ENCODE data around the gene ZDHHC22. TPM values are rescaled to one million over a fixed set of nuclear protein-coding genes. Genes with fewer than 3 reads are reported as not detected.
A peak's percentile ranks its signal among the peaks of the same experiment; 100 is the strongest.
"Not testable (repeated sequence)": the region's sequence is repeated elsewhere in the genome, so short reads cannot be mapped to it uniquely, and the experiment has no call there.

Gene ZDHHC22
- total RNA-seq, 2 donors from 2014 or later = not detected

DNA sequence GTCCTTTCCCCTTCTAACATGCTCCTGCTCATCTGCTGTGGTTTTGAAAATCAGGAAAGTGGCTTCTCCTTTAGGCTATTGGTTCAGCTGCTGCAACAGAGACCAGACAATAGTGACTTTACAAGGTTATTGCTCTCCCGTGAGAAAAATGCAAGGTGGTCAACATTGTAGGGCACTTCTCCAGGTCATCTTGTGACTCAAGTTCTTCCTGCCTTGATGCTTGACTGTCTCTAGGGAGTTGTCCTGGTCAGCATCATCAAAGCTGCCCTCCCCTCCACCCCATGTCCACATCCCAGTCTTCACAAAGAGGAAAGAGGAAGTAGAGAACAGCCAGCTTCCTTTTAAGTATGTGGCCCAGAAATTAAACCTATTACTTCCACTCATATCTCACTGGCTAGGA, 36.1 kb upstream of the ZDHHC22 start:
- Mint-ChIP-seq H3K4me3 (no peak overlapping the region), H3K27me3 (peaks cover 16% of the 10 kb centered on the region), H3K4me1 (peaks cover 7% of the 10 kb centered on the region), H3K36me3 (ENCODE audit: low read depth) (no peaks in the 10 kb centered on the region), H3K27ac (no peak overlapping the region)
- ATAC-seq (no peak), DNase-seq (no peak)
- H3K9me3 ChIP-seq (ENCODE audit: control insufficient read depth, low read length, poor library complexity, severe bottlenecking) = no peaks in the 10 kb centered on the region

DNA sequence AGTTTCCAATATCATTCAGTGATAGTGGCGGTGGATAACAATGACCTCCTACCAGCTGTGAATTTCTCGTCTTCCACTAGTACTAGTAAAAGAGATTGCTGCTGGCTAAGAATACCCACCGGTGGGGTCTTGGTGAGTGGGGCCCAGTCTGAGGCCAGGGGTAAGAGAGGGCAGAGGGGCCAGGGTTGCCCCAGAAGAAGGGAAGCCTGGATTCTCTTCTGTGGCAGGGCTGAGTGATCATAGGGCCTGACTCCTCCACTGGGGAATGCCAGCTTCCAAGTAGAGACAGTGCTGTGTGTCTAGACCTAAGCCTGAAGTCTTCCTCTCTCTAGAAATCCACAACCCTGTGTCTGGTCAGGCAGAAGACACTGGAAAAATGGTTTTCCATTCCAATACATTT, 34.3 kb upstream of the ZDHHC22 start:
- no peaks in the 10 kb centered on the region for H3K36me3 Mint-ChIP-seq (ENCODE audit: low read depth)
- H3K27ac Mint-ChIP-seq = no peak overlapping the region
- H3K9me3 ChIP-seq (ENCODE audit: control insufficient read depth, low read length, poor library complexity, severe bottlenecking) = no peaks in the 10 kb centered on the region
- no peaks in the 10 kb centered on the region for H3K4me1 Mint-ChIP-seq
- H3K27me3 Mint-ChIP-seq = peaks cover 16% of the 10 kb centered on the region
- no peak overlapping the region for H3K4me3 Mint-ChIP-seq
- ATAC-seq (no peak), DNase-seq (no peak)

DNA sequence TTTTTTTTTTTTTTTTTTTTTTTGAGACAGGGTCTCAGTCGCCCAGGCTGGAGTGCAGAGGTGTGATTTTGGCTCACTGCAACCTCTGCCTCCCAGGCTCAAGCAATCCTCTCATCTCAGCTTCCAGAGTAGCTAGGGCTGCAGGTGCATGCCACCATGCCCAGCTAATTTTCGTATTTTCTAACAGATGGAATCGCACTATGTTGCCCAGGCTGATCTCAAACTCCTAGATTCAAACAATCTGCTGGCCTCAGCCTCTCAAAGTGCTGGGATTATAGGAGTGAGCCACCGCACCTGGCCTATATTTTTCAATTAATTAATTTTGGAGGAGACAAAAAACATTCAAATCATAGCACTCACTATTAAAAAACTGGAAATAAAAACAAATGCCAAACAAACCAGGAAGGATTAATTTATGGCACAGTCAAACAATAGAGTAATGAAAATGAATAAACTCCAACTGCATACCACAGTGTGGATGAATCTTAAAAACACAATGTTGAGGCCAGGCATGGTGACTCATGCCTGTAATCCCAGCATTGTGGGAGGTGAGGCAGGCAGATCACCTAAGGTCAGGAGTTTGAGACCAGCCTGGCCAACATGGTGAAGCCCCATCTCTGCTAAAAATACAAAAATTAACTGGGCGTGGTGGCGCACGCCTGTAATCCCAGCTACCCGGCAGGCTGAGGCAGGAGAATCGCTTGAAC, 32.5 kb upstream of the ZDHHC22 start:
- peaks cover 16% of the 10 kb centered on the region for H3K27me3 Mint-ChIP-seq
- H3K36me3 Mint-ChIP-seq (ENCODE audit: low read depth); H3K27ac Mint-ChIP-seq; DNase-seq; H3K9me3 ChIP-seq (ENCODE audit: control insufficient read depth, low read length, poor library complexity, severe bottlenecking); H3K4me1 Mint-ChIP-seq; ATAC-seq; H3K4me3 Mint-ChIP-seq: not testable (repeated sequence)

DNA sequence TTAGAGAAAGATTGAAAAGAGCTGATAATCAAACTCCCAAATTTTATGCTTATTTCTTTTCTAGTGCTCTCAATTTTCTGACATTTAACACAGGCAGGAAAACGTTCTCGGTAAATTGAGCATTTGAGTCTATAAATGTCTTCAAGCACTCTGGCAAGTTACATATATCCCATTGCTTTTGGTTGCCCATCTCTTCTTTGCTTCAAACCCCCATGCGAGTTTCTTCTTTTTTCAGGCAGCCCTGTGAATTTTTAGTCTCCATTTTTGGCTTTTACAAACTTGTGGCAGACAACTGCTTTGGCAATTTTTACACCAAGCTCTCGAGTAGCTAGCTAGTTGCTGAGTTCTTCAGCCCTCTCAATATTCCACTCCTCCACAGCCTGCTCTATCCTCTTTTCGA, 31.3 kb upstream of the ZDHHC22 start:
- no peaks in the 10 kb centered on the region for H3K4me1 Mint-ChIP-seq
- DNase-seq (no peak), ATAC-seq (no peak)
- H3K9me3 ChIP-seq (ENCODE audit: control insufficient read depth, low read length, poor library complexity, severe bottlenecking) = peaks cover 4% of the 10 kb centered on the region
- no peak overlapping the region for H3K27ac Mint-ChIP-seq
- no peak overlapping the region for H3K4me3 Mint-ChIP-seq
- peaks cover 16% of the 10 kb centered on the region for H3K27me3 Mint-ChIP-seq
- no peaks in the 10 kb centered on the region for H3K36me3 Mint-ChIP-seq (ENCODE audit: low read depth)

DNA sequence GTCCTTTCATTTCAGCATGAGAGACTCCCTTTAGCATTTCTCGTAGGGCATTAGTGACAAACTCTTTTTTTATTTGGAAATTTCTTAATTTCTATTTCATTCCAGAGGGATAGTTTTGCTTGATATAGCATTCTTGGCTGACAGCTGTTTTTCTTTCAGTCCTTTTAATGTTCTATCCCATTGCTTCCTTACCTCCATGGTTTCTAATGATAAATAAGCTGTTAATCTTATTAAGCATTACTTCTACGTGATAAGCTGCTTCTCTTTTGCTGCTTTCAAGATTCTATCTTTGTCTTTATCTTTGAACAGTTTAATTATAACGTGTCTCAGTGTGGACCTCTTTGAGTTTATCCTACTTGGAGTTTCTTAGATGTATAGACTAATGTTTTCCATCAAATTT, 28.5 kb upstream of the ZDHHC22 start:
- Mint-ChIP-seq H3K4me3 (no peak overlapping the region), H3K36me3 (ENCODE audit: low read depth) (peaks cover under 1% of the 10 kb centered on the region), H3K27me3 (peaks cover 13% of the 10 kb centered on the region), H3K27ac (no peak overlapping the region), H3K4me1 (no peaks in the 10 kb centered on the region)
- H3K9me3 ChIP-seq (ENCODE audit: control insufficient read depth, low read length, poor library complexity, severe bottlenecking) = peaks cover 4% of the 10 kb centered on the region
- no peak for ATAC-seq
- no peak for DNase-seq

DNA sequence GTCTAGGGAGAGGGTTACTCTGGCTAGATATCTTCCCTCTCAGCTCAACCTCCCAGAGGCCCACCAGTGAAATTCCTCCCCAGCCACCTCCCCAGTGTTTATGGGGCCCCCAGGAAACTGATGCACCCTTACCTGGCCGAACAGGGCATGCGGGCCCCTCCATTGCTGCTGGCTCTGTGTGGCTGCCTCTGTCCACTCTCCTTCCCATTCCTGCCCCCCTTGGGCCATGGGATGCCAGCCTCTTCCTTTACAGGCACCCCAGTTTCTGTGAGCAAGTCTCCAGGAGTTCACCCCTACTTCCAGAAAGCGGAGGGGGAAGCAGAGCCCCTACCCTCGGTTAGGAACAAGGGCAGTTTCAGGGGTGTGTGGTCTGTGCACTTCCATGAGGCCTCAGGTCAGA, 19.4 kb upstream of the ZDHHC22 start:
- peaks cover 6% of the 10 kb centered on the region for H3K36me3 Mint-ChIP-seq (ENCODE audit: low read depth)
- peaks cover 2% of the 10 kb centered on the region for H3K4me1 Mint-ChIP-seq
- no peak overlapping the region for H3K4me3 Mint-ChIP-seq
- no peak overlapping the region for H3K27ac Mint-ChIP-seq
- no peak for DNase-seq
- H3K27me3 Mint-ChIP-seq = peaks cover 61% of the 10 kb centered on the region
- H3K9me3 ChIP-seq (ENCODE audit: control insufficient read depth, low read length, poor library complexity, severe bottlenecking) = no peaks in the 10 kb centered on the region
- no peak for ATAC-seq

DNA sequence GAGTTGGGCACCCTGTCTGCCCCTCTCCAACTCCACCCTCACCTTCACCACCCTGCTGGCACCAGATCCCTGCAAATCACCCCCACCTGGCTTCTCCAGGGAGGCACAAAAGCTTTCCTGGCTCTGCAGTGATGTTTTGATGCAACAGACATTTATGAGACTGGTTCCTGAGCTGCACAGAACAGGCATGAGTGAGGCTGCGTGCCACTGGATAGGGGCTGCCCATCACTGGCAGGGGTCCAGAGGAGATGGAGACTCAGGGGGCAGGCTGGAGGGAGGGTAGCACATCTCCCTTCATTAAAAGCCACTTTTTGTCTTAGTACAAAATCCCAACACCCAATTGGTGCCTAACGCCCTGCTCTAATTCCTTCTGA, 17.3 kb upstream of the ZDHHC22 start:
- ATAC-seq (no peak), DNase-seq (no peak)
- H3K27ac Mint-ChIP-seq = no peak overlapping the region
- H3K36me3 Mint-ChIP-seq (ENCODE audit: low read depth) = peaks cover 5% of the 10 kb centered on the region
- H3K27me3 Mint-ChIP-seq = peaks cover 67% of the 10 kb centered on the region
- H3K4me1 Mint-ChIP-seq = peaks cover 2% of the 10 kb centered on the region
- H3K4me3 Mint-ChIP-seq = no peak overlapping the region
- no peaks in the 10 kb centered on the region for H3K9me3 ChIP-seq (ENCODE audit: control insufficient read depth, low read length, poor library complexity, severe bottlenecking)

DNA sequence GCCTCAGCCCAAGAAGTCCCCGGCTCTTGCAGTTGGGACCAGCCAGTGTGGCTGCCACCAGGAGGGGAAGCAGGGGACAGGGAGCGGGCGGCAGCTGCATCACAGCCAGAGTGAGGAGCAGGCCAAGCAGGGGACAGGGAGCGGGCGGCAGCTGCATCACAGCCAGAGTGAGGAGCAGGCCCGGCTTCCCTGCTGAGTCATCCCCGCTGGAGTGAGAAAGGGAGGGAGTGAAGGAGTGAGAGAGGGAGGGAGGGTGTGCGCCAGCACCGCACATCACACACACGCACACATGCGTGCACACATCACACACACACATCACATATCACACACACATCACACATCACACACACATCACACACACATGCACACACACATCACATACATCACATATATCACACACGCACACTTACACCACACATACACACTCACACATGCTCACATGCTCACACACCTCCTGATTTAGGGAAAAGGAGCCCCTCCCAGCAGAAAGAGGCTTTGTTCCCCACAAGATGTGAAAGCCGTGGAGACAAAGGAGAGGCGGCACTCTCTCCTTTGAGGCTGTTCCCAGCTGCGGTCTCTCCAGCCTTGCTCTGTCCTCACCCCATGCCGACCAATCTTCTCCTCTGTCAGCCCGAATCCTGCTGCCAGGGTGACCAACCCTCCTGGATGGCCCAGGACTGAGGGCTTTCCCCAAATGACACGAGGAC, 16.7 kb upstream of the ZDHHC22 start:
- no peaks in the 10 kb centered on the region for H3K9me3 ChIP-seq (ENCODE audit: control insufficient read depth, low read length, poor library complexity, severe bottlenecking)
- no peak for ATAC-seq
- H3K4me3 Mint-ChIP-seq = no peak overlapping the region
- DNase-seq = no peak
- H3K27ac Mint-ChIP-seq = no peak overlapping the region
- H3K4me1 Mint-ChIP-seq = peaks cover 2% of the 10 kb centered on the region
- H3K36me3 Mint-ChIP-seq (ENCODE audit: low read depth) = peaks cover 5% of the 10 kb centered on the region
- peaks cover 73% of the 10 kb centered on the region for H3K27me3 Mint-ChIP-seq

DNA sequence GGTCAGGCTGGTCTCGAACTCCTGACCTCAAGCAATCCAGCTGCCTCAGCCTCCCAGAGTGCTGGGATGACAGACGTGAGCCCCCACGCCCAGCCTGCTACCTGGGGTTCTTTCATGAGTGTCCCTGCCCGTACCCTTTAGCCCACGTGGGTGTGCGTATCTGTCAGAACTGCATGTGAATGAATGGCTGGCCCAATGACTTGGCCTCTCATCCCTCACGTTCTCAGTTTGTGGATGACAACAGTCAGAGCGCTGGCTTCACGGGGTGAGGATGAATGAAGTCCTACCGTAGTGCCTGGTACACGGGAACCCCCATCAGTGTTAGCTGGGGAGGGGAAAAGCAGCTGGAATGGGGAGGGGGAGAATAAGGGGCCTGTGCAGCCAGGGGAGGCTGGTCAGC, 16.1 kb upstream of the ZDHHC22 start:
- H3K27me3 Mint-ChIP-seq = peaks cover 78% of the 10 kb centered on the region
- H3K36me3 Mint-ChIP-seq (ENCODE audit: low read depth) = peaks cover 5% of the 10 kb centered on the region
- ATAC-seq = no peak

DNA sequence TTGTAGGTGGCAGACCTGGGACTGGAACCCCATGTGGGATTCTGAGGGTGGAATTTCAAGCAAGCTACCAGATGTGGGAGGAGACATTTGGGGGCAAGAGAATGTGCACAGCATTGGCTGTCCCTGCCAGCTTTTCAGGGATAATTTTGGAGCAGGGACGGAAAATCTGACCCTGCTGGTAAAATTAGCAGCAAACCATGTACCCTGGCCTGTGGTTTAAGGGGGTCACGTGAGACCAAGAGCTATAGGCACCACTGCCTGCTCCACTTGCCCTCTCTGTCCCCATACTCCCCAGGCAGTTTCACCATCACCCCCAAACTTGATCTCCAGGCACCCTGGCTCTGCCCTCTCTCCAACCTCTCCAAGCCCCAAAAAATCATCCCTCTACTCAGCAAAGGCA, 13.5 kb upstream of the ZDHHC22 start:
- no peaks in the 10 kb centered on the region for H3K9me3 ChIP-seq (ENCODE audit: control insufficient read depth, low read length, poor library complexity, severe bottlenecking)
- Mint-ChIP-seq H3K27me3 (peaks cover 72% of the 10 kb centered on the region), H3K4me3 (no peak overlapping the region), H3K36me3 (ENCODE audit: low read depth) (peaks cover 5% of the 10 kb centered on the region), H3K27ac (no peak overlapping the region), H3K4me1 (no peaks in the 10 kb centered on the region)
- DNase-seq (no peak), ATAC-seq (no peak)

More for the DNA sequence above, 16.1 kb upstream of the ZDHHC22 start:
- Mint-ChIP-seq H3K4me1 (peaks cover 2% of the 10 kb centered on the region), H3K4me3 (no peak overlapping the region), H3K27ac (no peak overlapping the region)
- no peaks in the 10 kb centered on the region for H3K9me3 ChIP-seq (ENCODE audit: control insufficient read depth, low read length, poor library complexity, severe bottlenecking)
- DNase-seq = no peak

DNA sequence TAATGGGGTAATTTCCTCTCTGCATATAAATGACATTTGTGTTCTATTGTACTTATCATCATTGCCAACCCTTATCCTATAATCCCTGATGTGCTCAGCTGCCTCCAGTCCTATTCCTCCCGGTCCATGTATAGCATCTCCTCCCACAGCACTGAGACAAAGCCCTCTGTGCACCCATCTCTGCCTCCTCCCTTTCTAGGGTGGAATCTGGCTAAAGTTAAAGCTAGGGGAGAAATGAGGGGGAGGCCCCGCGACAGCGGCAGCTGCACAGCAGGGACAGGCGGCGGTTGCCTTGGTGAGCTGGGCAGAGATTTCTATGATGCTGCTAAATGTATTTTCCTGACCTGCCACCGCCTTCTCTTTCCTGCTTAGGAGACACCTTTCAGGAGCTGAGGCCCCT, 12.8 kb upstream of the ZDHHC22 start:
- Mint-ChIP-seq H3K27ac (no peak overlapping the region), H3K36me3 (ENCODE audit: low read depth) (peaks cover 5% of the 10 kb centered on the region), H3K4me1 (no peaks in the 10 kb centered on the region), H3K27me3 (peaks cover 74% of the 10 kb centered on the region), H3K4me3 (no peak overlapping the region)
- no peak for ATAC-seq
- no peak for DNase-seq
- no peaks in the 10 kb centered on the region for H3K9me3 ChIP-seq (ENCODE audit: control insufficient read depth, low read length, poor library complexity, severe bottlenecking)

DNA sequence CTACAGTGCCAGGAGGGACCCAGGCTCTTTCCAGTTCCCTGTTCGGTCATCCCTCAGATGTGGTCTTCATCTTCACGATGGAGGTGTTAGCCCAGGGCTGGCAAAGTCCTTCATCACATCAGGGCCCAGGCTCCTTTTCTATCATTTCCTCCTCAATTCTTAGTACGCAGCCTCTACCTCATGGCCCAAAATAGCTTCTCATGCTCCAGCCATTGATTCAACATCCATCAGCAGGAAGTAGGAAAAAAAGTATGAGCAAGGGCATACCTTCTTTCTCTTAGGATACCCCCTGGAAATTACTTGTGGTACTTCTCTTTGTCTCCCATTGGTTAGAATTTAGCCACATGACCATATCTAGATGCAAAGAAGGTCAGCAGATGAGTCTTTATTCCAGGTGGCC, 12.2 kb upstream of the ZDHHC22 start:
- Mint-ChIP-seq H3K27me3 (peaks cover 74% of the 10 kb centered on the region), H3K36me3 (ENCODE audit: low read depth) (peaks cover 5% of the 10 kb centered on the region), H3K4me1 (no peaks in the 10 kb centered on the region), H3K4me3 (no peak overlapping the region), H3K27ac (no peak overlapping the region)
- ATAC-seq (no peak), DNase-seq (no peak)
- no peaks in the 10 kb centered on the region for H3K9me3 ChIP-seq (ENCODE audit: control insufficient read depth, low read length, poor library complexity, severe bottlenecking)

DNA sequence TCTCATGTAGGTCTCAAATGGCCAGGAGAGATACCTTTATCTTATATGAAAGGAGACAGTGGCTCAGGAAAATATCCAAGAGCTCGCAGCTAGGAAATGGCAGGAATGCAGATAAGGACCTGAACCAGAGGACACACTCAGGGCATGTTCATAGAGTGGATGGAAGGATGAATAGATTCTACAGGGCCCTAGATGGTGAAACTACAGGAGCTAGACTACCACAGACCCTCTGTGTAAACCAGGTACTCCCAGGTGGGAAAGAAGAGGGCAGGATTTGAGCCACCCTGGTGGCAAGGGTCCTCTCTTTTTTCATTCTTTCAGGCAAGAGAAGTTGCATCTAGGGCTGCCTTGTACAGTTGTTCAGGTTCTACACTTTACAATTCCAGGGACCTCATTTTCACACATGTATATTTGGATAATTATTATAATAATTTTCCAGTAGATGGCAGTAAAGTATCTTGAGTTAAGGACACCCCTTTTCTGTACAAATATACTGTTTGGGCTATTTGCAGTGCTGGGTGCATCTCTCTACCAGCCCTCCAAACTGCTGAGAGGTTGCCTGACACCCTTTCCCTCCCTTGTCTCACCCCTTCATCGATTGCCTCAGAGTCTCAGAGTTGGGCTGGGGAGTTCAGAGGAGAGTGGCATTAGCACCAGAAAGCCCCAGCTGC, 10.5 kb upstream of the ZDHHC22 start:
- H3K9me3 ChIP-seq (ENCODE audit: control insufficient read depth, low read length, poor library complexity, severe bottlenecking) = no peaks in the 10 kb centered on the region
- H3K4me1 Mint-ChIP-seq = no peaks in the 10 kb centered on the region
- peaks cover 2% of the 10 kb centered on the region for H3K36me3 Mint-ChIP-seq (ENCODE audit: low read depth)
- H3K27ac Mint-ChIP-seq = no peak overlapping the region
- no peak overlapping the region for H3K4me3 Mint-ChIP-seq
- ATAC-seq = peak; percentile 59
- H3K27me3 Mint-ChIP-seq = peaks cover 67% of the 10 kb centered on the region
- DNase-seq = no peak
